HG03342 (cell line): ENCODE results near the gene ANKRD34C.

Experiments used
- ATAC-seq: cut with Tn5 transposase; IDR thresholded peaks from one replicate; pipeline ENCODE4 v1.9.1; 2021; ENCODE audit warnings: mild to moderate bottlenecking, moderate library complexity; ENCODE audit not compliant: unreplicated experiment

Gene ANKRD34C

GRCh38 chr15:79282371-79283251, at the start of gene ANKRD34C:
TSS of gene ANKRD34C (plus strand) at chr15:79282722. CDS start at chr15:79293285, 10,563 bp downstream.
- no peak for ATAC-seq

- no peak for ATAC-seq
Measured at GRCh38 chr15:79233236-79233635, 49.3 kb upstream of the ANKRD34C start.

- ATAC-seq, result no peak
Measured at GRCh38 chr15:79240036-79240435, 42.5 kb upstream of the ANKRD34C start.

- no peak for ATAC-seq
Measured at GRCh38 chr15:79243723-79244122, 38.8 kb upstream of the ANKRD34C start.

- no peak for ATAC-seq
Measured at GRCh38 chr15:79244876-79245275, 37.6 kb upstream of the ANKRD34C start.

GRCh38 chr15:79248183-79248582, 34.3 kb upstream of the ANKRD34C start:
- no peak for ATAC-seq

GRCh38 chr15:79257454-79257853, 25.1 kb upstream of the ANKRD34C start:
- no peak for ATAC-seq

GRCh38 chr15:79261836-79262235, 20.7 kb upstream of the ANKRD34C start:
- no peak for ATAC-seq

GRCh38 chr15:79265167-79265566, 17.4 kb upstream of the ANKRD34C start:
- ATAC-seq, result no peak

GRCh38 chr15:79265987-79266579, 16.4 kb upstream of the ANKRD34C start:
- ATAC-seq, result no peak

GRCh38 chr15:79283252-79284048, 928 bp downstream of the ANKRD34C start:
- ATAC-seq, result no peak

GRCh38 chr15:79290642-79291275, 8.2 kb downstream of the ANKRD34C start:
- no peak for ATAC-seq

GRCh38 chr15:79292011-79292410, 9.5 kb downstream of the ANKRD34C start:
- no peak for ATAC-seq

- ATAC-seq, result no peak
Measured at GRCh38 chr15:79294075-79294474, 11.6 kb downstream of the ANKRD34C start.

GRCh38 chr15:79296583-79296982, 14.1 kb downstream of the ANKRD34C start:
- ATAC-seq, result no peak

- ATAC-seq, result no peak
Measured at GRCh38 chr15:79299126-79299840, 16.8 kb downstream of the ANKRD34C start.

- no peak for ATAC-seq
Measured at GRCh38 chr15:79299841-79300235, 17.3 kb downstream of the ANKRD34C start.

- no peak for ATAC-seq
Measured at GRCh38 chr15:79307251-79307650, 24.7 kb downstream of the ANKRD34C start.

GRCh38 chr15:79308874-79309273, 26.4 kb downstream of the ANKRD34C start:
- no peak for ATAC-seq

GRCh38 chr15:79310612-79310984, 28.1 kb downstream of the ANKRD34C start:
- ATAC-seq, result peak; percentile 18
